ENCODE results near the gene MRPL20. TPM values are rescaled to one million over a fixed set of nuclear protein-coding genes. Genes with fewer than 3 reads are reported as not detected.

Gene MRPL20
- total and polyA plus RNA-seq, 2 donors (not counting 1 experiment from before 2014, with no cell fraction given) = 81.7 to 150 TPM

GRCh38 chr1:1355416-1355815 lies 51.7 kb downstream of the MRPL20 start:
- TF ChIP-seq EZH2 (IDR thresholded peaks at IDR 0.05; ENCODE audit: low read length, missing control alignments) (no peak), CTCF (conservative IDR thresholded peaks at IDR 0.05 in 1 of 2, IDR thresholded peaks at IDR 0.05 in 1 of 2; ENCODE audit: low read depth in 1 of 2, low read length in 2 of 2) (no peak)
- H3K4me1 ChIP-seq (ENCODE audit: control insufficient read depth, extremely low read depth, insufficient read depth, low read length) = peaks cover 34% of the 10 kb centered on the region
- no peak overlapping the region for H3K9ac ChIP-seq (ENCODE audit: insufficient read depth, low read length)
- no peaks in the 10 kb centered on the region for H3K9me3 ChIP-seq (ENCODE audit: control insufficient read depth, insufficient read depth, low read depth, low read length)
- H3K27me3 ChIP-seq (ENCODE audit: control insufficient read depth, insufficient read depth, low read length) = no peaks in the 10 kb centered on the region
- no peak overlapping the region for H3K4me2 ChIP-seq (ENCODE audit: extremely low read depth, insufficient read depth, low read length)
- peak overlapping the region in 2 of 4 experiments; percentile 12 to 98 for H3K4me3 ChIP-seq (replicated peaks in 1 of 4; ENCODE audit: control extremely low read depth in 1 of 4, insufficient read depth in 1 of 4, low read depth in 3 of 4, low read length in 4 of 4)
- no peaks in the 10 kb centered on the region for H4K20me1 ChIP-seq (ENCODE audit: control insufficient read depth, extremely low read depth, insufficient read depth, low read length)
- H3K36me3 ChIP-seq (ENCODE audit: control insufficient read depth, insufficient read depth, low read length) = peaks cover 25% of the 10 kb centered on the region
- DNase-seq (ENCODE audit: low read depth in 2 of 2) = peak; percentile 40 to 43
- no peak overlapping the region for H3K27ac ChIP-seq (ENCODE audit: insufficient read depth, low read length)
- no peak overlapping the region for H2AFZ ChIP-seq (ENCODE audit: low read length)
- peaks cover 62% of the 10 kb centered on the region for H3K79me2 ChIP-seq (ENCODE audit: control insufficient read depth, insufficient read depth, low read length)

DNA sequence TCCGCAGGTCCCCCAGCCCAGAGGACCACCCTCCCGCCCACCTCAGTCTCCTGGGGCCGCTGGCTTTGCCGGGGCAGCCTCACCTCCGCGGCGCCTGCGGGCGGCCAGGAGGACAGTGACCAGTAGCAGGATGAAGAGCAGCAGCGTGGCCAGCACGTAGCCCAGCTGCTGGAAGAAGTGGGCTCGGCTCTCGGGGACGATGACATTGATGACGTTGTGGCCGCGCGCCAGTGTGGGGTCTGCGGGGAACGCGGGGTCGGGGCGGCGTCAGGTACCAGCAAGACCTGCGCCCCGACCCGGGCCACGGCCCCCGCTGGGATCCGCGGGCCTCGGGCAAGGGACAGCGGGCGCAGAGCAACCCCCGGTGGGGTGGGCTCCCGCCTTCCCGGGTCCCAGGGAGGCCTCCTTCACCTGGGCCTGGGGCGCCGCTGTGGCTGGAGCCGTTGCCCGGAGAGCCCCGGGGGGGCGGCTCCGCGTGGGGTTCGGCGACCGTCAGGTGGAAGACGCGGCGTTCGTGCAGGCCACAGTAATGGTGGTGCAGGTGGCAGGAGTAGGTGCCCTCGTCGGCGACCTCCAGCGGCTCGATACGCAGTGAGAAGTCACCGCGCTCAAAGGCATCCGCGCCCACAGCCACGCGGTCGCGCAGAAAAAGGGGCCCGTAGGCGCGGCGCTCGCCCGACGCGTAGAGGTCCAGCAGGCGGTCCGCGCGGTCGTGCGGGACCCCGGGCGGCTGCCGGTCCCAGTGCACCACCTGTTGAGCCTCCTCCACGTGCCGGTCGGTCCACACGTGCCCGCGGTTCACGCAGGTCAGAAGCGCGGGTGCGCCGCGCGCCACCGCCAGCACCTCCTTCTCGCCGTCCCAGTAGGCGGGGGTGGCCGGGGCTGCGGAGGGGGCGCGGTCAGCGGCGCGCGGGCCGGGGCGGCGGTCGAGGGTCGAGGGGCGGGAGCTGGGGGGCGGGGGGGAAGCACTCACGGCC lies 52.5 kb downstream of the MRPL20 start:
- Histone ChIP-seq H4K20me1 (ENCODE audit: control insufficient read depth, extremely low read depth, insufficient read depth, low read length) (no peaks in the 10 kb centered on the region), H3K27ac (ENCODE audit: insufficient read depth, low read length) (no peak overlapping the region), H3K79me2 (ENCODE audit: control insufficient read depth, insufficient read depth, low read length) (peaks cover 62% of the 10 kb centered on the region), H3K36me3 (ENCODE audit: control insufficient read depth, insufficient read depth, low read length) (peaks cover 25% of the 10 kb centered on the region), H3K4me2 (ENCODE audit: extremely low read depth, insufficient read depth, low read length) (peak overlapping the region; percentile 51), H3K9ac (ENCODE audit: insufficient read depth, low read length) (no peak overlapping the region), H2AFZ (ENCODE audit: low read length) (no peak overlapping the region), H3K4me1 (ENCODE audit: control insufficient read depth, extremely low read depth, insufficient read depth, low read length) (peaks cover 26% of the 10 kb centered on the region), H3K9me3 (ENCODE audit: control insufficient read depth, insufficient read depth, low read depth, low read length) (no peaks in the 10 kb centered on the region), H3K4me3 (replicated peaks in 1 of 4; ENCODE audit: control extremely low read depth in 1 of 4, insufficient read depth in 1 of 4, low read depth in 3 of 4, low read length in 4 of 4) (peak overlapping the region in 2 of 4 experiments; percentile 10 to 98), H3K27me3 (ENCODE audit: control insufficient read depth, insufficient read depth, low read length) (no peaks in the 10 kb centered on the region)
- no peak for TF ChIP-seq EZH2 (IDR thresholded peaks at IDR 0.05; ENCODE audit: low read length, missing control alignments)
- TF ChIP-seq CTCF (conservative IDR thresholded peaks at IDR 0.05 in 1 of 2, IDR thresholded peaks at IDR 0.05 in 1 of 2; ENCODE audit: low read depth in 1 of 2, low read length in 2 of 2) = no peak
- DNase-seq (ENCODE audit: low read depth in 2 of 2) = no peak

- peak overlapping the region in 1 of 4 experiments; percentile 45 for H3K4me3 ChIP-seq (replicated peaks in 1 of 4; ENCODE audit: control extremely low read depth in 1 of 4, insufficient read depth in 1 of 4, low read depth in 3 of 4, low read length in 4 of 4)
- no peak overlapping the region for H2AFZ ChIP-seq (ENCODE audit: low read length)
- peaks cover 25% of the 10 kb centered on the region for H3K36me3 ChIP-seq (ENCODE audit: control insufficient read depth, insufficient read depth, low read length)
- TF ChIP-seq CTCF (conservative IDR thresholded peaks at IDR 0.05 in 1 of 2, IDR thresholded peaks at IDR 0.05 in 1 of 2; ENCODE audit: low read depth in 1 of 2, low read length in 2 of 2) = no peak
- TF ChIP-seq EZH2 (IDR thresholded peaks at IDR 0.05; ENCODE audit: low read length, missing control alignments) = no peak
- DNase-seq (ENCODE audit: low read depth in 2 of 2) = no peak
- peaks cover 66% of the 10 kb centered on the region for H3K79me2 ChIP-seq (ENCODE audit: control insufficient read depth, insufficient read depth, low read length)
- H3K4me1 ChIP-seq (ENCODE audit: control insufficient read depth, extremely low read depth, insufficient read depth, low read length) = peaks cover 17% of the 10 kb centered on the region
- no peak overlapping the region for H3K9ac ChIP-seq (ENCODE audit: insufficient read depth, low read length)
- H3K27ac ChIP-seq (ENCODE audit: insufficient read depth, low read length) = peak overlapping the region; percentile 28
- no peaks in the 10 kb centered on the region for H4K20me1 ChIP-seq (ENCODE audit: control insufficient read depth, extremely low read depth, insufficient read depth, low read length)
- peak overlapping the region; percentile 44 for H3K4me2 ChIP-seq (ENCODE audit: extremely low read depth, insufficient read depth, low read length)
- H3K27me3 ChIP-seq (ENCODE audit: control insufficient read depth, insufficient read depth, low read length) = no peaks in the 10 kb centered on the region
- H3K9me3 ChIP-seq (ENCODE audit: control insufficient read depth, insufficient read depth, low read depth, low read length) = no peaks in the 10 kb centered on the region
Observed at GRCh38 chr1:1353389-1354151, 53.5 kb downstream of the MRPL20 start.

All from fibroblast of lung (primary cell).